22Rv1 (cell line): Measurements from ENCODE around the gene LRRTM2.

ENCODE experiments used
- H3K27ac ChIP-seq: fragments of 450-650 bp; 2 replicates; pipeline ENCODE4 v1.5.1; 2017
- CTCF ChIP-seq: fragments of 450-650 bp; IDR thresholded peaks from 2 replicates; pipeline ENCODE4 v1.5.1; 2017; ENCODE audit warnings: mild to moderate bottlenecking
- ZFX ChIP-seq: fragments of 450-650 bp; IDR thresholded peaks from 2 replicates; pipeline ENCODE4 v1.6.1; 2017; ENCODE audit warnings: antibody characterized with exemption, borderline replicate concordance

Gene LRRTM2

GRCh38 chr5:138873466-138874221 is 1.5 kb downstream of the LRRTM2 start:
- H3K27ac ChIP-seq, result no peak overlapping the region
- no peak for TF ChIP-seq CTCF

- H3K27ac ChIP-seq, result no peak overlapping the region
Observed at GRCh38 chr5:138872841-138873465, 2.2 kb downstream of the LRRTM2 start.

GRCh38 chr5:138870611-138871010 is 4.5 kb downstream of the LRRTM2 start:
- no peak overlapping the region for H3K27ac ChIP-seq
- no peak for TF ChIP-seq ZFX
- no peak for TF ChIP-seq CTCF

More at GRCh38 chr5:138872841-138873465, 2.2 kb downstream of the LRRTM2 start:
- TF ChIP-seq CTCF, result no peak
- no peak for TF ChIP-seq ZFX

GRCh38 chr5:138869763-138870500 is 5.2 kb downstream of the LRRTM2 start:
- H3K27ac ChIP-seq, result no peak overlapping the region
- TF ChIP-seq CTCF (no peak), ZFX (no peak)

- TF ChIP-seq CTCF (no peak), ZFX (no peak)
- H3K27ac ChIP-seq, result no peak overlapping the region
Observed at GRCh38 chr5:138869038-138869437, 6.1 kb downstream of the LRRTM2 start.

- H3K27ac ChIP-seq, result no peak overlapping the region
- TF ChIP-seq CTCF, result no peak
- no peak for TF ChIP-seq ZFX
Observed at GRCh38 chr5:138867011-138867410, 8.1 kb downstream of the LRRTM2 start.

GRCh38 chr5:138853132-138853531 is 22.0 kb downstream of the LRRTM2 start:
- no peak overlapping the region for H3K27ac ChIP-seq
- no peak for TF ChIP-seq CTCF
- TF ChIP-seq ZFX, result no peak
